ENCODE measurements around the gene ZNF628.

DNA sequence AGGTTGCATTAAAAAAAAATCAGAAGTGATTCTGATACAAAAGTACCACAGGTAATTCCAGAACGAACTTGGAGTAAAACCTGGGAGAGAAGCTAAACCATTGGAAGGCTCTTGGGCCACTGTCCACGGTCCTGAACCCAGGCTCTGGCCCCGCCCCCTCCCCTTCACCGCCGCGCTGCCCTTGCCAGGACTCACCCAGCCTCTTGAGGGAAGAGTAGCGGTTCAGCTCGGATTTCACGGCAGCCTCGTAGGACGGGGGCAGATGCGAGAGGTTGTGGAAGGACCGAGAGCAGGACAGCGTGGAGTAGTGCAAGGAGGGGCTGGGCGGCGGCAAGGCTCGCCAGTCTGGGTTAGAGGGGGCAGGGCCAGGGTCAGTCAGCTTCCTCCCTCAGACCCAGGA lies 39.0 kb upstream of the ZNF628 start:
- TF ChIP-seq POLR2A (IDR thresholded peaks at IDR 0.05; ENCODE audit: low read depth) (no peak), EP300 (IDR thresholded peaks at IDR 0.05) (no peak), POLR2AphosphoS5 (IDR thresholded peaks at IDR 0.05) (no peak)
- TF ChIP-seq, protein P1, sequence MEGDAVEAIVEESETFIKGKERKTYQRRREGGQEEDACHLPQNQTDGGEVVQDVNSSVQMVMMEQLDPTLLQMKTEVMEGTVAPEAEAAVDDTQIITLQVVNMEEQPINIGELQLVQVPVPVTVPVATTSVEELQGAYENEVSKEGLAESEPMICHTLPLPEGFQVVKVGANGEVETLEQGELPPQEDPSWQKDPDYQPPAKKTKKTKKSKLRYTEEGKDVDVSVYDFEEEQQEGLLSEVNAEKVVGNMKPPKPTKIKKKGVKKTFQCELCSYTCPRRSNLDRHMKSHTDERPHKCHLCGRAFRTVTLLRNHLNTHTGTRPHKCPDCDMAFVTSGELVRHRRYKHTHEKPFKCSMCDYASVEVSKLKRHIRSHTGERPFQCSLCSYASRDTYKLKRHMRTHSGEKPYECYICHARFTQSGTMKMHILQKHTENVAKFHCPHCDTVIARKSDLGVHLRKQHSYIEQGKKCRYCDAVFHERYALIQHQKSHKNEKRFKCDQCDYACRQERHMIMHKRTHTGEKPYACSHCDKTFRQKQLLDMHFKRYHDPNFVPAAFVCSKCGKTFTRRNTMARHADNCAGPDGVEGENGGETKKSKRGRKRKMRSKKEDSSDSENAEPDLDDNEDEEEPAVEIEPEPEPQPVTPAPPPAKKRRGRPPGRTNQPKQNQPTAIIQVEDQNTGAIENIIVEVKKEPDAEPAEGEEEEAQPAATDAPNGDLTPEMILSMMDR (IDR thresholded peaks at IDR 0.05), result no peak
